Measurements from ENCODE around the gene DDIAS.
"Not testable (repeated sequence)": the region's sequence is repeated elsewhere in the genome, so short reads cannot be mapped to it uniquely, and the experiment has no call there.

The DDIAS gene, protein sequence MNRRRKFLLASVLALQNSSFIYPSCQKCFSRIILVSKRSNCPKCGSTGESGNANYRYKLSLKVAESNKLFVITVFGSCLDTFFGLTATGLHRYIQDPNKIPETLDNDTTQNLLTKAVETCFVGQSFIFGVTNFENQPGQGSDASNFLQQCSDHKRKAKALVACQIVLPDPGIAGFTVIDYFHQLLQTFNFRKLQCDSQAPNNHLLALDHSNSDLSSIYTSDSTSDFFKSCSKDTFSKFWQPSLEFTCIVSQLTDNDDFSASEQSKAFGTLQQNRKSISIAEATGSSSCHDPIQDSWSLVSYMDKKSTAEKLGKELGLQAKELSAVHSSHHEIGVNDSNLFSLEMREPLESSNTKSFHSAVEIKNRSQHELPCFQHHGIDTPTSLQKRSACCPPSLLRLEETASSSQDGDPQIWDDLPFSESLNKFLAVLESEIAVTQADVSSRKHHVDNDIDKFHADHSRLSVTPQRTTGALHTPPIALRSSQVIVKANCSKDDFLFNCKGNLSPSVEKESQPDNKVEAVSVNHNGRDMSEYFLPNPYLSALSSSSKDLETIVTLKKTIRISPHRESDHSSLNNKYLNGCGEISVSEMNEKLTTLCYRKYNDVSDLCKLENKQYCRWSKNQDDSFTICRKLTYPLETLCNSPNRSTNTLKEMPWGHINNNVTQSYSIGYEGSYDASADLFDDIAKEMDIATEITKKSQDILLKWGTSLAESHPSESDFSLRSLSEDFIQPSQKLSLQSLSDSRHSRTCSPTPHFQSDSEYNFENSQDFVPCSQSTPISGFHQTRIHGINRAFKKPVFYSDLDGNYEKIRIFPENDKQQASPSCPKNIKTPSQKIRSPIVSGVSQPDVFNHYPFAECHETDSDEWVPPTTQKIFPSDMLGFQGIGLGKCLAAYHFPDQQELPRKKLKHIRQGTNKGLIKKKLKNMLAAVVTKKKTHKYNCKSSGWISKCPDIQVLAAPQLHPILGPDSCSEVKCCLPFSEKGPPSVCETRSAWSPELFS

DNA sequence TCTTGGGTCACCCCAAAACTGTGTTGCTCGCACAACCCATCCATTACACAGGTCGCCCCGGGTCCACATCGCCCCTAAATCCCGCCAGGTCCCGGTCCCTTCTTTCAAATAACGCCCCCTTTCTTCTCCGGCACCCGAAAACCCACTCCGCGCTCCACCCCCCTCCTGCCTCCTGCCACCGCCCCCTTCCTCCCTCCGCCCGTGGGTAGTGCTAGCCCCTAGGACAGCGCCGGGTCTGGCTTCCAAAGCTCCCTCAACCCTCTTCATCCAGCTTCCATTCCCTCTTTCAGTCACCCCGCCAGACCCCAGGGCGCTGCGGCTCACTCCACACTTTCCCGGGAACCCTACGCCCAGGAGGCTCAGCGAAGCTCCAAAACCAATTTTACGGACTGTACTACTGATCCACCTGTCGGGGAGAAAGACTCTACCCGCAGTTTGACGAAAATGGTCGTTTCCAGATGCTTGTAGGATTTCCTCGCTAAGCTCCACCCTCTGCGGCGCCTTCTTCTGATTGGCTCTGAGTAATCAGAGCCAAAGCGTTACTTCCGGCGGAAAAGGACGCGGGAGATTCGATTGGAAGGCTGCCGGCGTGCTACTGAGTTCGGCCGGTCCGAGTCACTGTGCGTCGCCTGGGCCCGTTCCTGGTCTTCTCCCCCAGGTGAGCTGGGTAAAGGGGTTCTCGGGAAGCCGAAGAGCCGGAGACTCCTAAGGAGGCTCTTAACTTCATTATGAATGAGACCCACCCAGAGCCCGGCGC is at the start of gene DDIAS:
Gene DDIAS, plus strand, starts transcription at position 572 of the 757 bp plus-strand sequence. CDS start 13,003 bp downstream, outside the sequence.
- DNase-seq, result peak; percentile 32

DNA sequence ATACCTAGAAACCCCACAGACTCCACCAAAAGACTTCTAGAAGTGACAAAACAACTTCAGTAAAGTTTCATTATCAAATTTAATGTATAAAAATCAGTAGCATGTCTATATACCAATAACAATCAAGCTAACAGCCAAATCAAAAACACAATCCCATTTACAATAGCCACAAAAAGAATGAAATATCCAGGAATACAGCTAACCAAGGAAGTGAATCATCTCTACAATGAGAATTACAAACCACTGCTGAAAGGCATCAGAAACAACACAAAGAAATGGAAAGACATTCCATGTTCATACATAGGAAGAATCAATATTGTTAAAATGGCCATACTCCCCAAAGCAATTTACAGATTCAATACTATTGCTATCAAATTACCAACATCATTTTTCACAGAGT is 47.3 kb upstream of the DDIAS start:
- DNase-seq, result no peak

DNA sequence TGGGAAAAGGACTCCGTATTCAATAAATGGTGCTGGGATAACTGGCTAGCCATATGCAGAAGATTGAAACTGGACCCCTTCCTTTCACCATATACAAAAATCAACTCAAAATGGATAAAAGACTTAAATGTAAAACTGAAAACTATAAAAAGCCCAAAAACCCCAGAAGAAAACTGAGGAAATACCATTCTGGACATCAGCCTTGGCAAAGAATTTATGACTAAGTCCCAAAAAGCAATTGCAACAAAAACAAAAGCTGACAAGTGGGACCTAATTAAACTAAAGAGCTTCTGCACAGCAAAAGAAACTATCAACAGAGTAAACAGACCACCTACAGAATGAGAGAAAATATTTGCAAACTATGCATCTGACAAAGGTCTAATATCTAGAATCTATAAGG is 46.6 kb upstream of the DDIAS start:
- not testable (repeated sequence) for DNase-seq

DNA sequence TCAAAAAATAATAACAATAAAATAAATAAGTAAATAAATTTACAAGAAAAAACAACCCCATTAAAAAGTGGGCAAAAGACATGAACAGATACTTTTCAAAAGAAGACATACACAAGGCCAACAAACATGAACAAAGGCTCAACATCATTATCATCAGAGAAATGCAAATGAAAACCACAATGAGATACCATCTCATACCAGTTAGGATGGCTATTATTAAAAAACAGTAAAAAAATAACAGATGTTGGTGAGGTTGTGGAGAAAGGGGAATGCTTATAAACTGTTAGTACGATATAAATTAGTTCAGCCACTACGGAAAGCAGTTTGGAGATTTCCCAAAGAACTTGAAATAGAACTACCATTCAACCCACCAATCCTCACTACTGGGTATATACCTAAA is 45.9 kb upstream of the DDIAS start:
- no peak for DNase-seq

DNA sequence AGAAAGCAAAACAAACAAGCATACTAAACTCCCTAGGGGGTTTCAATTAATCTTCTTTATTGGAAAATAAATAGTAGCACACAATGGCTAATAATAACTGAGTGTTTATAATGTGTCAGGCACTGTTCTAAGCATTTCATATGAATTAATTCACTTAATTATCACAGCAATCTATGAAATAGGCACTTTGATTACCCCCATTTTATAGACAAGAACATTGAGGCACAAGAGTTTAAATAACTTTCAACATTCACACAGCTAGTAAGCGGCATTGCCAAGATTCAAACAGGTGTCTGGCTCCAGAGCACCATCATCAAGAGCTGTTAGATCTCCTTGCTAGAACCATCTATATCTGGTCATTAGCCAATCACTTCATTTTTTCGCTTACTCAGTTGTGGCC is 44.4 kb upstream of the DDIAS start:
- DNase-seq, result no peak

DNA sequence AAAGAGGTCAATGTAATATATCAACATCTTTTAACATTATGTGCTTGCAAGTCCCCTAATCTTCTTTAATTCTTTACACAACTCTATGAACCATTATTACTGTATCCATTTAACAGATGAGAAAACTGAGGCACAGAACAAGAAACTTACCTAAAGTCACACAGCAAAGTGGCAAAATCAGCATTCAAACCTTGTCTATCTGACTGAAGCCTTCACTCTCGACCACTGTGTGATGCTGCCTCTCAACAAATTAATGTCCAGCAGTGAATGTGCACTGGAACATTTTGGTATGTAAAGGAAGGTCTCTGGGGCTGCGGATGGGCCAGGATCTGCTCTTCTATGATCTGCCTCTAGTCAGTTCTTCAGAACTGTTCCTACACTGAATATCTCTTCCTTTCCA is 43.4 kb upstream of the DDIAS start:
- no peak for DNase-seq

DNA sequence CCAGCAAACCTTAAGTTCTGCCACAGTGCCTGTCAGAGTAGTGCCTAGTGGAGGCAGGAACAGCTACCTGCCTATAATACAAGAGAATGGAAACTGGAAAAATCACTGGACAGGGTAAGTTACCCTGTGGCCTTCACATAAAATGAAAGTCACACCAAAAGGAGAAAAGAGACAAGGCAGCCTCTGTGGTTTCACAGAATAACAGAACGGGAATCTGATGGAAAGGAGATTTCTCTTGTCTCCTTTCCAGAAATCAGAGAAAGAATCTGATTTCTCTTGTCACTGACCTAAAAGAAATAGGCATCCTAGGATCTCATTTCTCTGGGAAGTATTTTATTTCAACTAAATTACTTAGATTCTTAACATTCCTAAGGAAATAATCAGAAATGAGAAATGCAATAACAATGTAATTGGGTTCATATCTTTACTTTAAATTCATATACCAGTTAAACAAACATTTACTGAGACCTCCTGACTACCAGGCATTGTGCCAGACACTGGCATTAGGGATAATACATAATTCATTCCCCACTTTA is 42.9 kb upstream of the DDIAS start:
- DNase-seq, result no peak

DNA sequence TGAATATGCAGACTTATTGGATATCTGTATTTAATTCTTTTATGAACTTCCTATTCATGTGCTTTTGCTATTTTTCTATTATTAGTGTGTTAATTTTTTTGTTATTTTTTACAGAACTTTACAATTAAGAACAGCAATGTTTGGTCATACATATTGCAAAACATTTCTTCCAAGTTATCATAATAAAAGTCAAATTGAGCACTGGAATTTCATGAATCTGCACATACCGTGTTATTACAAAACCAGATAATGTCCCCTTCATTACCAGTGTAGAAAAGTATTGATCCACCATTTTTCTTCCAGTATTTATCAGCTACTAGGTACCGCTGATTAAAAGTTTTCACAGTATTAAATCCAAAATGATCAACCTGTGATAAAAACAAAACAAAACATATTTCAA is 41.8 kb upstream of the DDIAS start:
- DNase-seq, result no peak

DNA sequence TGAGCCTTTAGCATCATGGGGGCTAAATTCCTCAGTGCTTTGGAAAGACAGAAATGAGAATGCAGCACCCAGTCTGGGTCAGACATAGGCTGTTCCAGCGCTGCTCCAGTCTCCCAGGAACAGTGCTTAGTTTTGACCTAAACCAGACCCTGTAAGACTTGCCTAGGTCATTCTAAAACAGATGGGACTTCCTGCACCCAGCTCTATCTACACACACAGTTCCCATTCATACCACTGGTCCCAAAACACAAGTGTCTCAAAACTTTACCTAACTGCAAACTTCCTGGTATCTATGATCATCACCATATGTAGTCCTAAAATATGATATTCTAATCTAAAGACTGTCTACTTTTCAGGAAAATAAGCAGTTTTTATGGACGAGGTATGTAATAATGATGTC is 39.2 kb upstream of the DDIAS start:
- DNase-seq, result no peak

DNA sequence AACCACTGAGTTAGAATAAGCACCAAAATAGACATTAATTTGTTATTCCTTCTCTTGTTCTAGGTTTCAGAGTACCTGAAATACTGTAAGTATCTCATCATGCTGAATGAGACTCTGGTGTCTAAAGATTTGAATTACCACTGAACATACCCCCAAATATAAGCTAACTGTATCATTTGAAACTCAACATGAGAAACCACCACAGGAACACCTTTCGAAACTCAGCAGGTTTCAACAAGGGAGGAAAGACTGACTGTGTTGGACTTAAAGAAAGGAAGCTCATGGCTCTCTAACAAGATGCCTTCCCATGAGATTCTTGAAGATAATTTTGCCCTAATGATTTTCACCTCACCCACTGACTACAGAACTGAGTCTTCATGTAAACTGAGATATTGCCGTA is 38.3 kb upstream of the DDIAS start:
- no peak for DNase-seq

DNA sequence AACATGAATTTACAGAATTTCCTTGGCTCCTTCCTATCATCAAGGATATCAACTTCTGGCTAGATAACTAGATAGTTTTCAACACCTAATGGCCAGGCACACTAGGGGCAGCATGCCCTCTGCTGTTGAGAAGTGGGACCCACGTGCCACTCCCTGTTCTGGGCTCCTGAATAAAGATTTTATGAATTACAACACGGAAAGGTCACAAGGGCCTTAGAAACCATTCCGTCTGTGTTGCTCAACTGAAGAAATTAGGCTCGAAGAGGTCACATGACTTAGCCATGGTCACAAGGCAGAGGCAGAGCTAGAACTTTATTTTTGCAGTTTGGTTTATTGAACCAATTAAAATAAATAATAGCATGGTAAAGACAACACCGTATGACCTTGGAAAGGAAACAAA is 37.3 kb upstream of the DDIAS start:
- no peak for DNase-seq

DNA sequence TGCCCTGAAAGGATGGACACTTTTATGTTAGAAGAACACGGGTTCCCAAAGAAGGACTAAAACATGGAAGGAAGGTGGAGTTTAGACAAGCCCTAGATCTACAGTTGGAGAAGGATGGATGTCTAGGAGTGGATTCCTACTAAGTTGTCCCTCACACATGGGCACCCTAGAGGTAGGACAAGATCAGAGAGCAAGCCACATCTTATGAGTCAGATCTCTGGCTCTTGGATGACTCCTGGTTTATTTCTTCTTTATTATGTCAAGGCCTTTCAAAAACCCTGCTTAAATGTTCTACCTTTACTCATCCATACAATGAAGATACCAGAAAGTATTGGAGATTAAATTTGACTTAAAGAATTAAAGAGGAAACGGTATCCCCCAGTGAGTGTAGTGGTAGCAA is 35.7 kb upstream of the DDIAS start:
- DNase-seq, result no peak

DNA sequence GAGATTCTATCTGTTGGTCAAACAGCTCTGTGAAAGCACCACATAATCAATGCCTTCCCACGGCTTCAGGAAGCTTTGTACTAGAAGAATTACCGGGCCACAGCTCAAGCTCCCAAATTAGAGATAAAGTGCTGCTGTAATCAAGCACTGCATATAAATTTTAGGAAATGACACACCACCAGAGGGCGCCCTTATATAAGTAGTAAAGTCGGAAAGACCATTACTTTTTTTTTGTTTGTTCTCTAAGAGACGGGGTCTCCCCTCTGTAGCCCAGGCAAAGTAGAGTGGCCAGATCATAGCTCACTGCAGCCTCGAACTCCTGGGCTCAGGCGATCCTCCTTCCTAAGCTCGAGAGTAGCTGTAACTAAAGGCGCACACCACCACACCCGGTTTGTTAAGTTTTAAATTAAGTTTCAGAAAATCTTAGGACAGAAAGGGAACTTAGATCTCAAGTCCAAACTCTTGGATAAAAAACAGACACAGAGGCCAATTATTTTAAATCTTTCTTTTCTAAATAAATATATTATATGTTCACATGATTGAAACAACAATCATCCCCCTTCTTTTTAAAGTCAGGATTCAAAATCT is 33.9 kb upstream of the DDIAS start:
- no peak for DNase-seq

DNA sequence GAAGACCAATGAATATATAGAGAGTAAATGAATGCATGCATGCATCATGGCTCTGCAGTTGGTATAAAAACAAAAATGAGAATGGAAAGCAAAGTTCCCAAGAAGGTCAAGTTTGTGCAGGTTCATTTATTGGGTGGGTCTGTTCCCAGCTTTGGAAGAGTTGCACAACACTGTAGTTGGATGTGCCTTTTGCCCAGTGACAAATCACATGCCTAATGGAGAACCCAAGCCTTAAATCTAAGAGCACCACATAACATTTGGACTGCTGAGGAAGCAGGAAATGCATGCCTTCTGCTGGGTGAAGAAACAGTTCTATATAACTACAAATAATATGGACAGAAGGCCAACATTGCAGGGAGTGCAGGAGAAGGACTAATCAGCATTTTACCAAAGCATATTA is 31.9 kb upstream of the DDIAS start:
- no peak for DNase-seq

DNA sequence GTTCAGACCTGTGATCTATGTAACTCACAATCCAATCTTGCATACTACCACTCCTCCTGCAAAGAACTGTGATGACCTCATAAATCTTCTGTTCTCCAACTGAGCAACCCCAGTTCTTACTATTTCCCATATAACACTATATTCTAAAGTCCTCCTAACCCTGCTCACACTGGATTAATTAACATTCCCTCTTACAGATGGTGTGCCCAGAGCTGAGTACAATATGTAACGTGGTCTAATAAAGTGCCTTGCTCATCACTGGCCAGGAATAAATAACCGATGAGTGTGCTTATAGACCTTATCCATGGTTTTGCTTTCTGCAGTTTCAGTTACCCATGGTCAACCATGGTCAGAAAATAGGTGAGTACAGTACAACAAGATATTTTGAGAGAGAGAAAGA is 29.9 kb upstream of the DDIAS start:
- no peak for DNase-seq

DNA sequence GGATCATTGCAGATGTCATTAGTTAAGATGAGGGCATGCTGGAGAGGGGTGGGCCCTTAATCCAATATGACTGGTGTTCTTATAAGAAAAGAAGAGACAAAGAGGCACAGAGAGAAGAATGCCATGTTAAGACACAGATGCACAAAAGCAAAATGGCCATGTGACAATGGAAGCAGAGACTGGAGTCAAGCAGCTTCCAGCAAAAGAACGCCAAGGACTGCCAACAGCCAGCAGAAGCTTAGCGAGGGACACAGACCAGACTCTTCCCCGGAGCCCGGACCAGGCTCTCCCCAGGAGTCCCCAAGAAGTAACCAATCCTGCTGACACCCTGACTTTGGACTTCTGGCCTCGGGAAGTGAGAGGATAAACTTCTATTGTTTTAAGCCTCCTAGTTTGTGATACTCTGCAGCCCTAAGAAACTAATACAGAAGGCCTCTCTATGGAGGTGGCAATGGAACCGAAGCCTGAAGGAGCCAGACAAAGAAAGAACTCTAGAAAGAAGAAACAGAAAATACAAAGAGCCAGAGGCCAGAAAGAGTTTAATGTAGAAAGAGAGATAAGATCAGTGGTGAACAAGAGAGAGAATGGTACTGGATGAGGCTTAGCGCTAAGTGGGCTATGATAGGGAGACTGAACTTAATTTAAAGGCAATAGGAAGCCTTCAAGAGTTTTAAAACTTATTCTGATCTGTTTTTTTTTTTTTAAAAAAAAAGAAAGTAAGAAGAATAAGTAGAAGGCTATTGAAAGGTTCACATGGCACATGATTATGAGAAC is 29.0 kb upstream of the DDIAS start:
- no peak for DNase-seq

DNA sequence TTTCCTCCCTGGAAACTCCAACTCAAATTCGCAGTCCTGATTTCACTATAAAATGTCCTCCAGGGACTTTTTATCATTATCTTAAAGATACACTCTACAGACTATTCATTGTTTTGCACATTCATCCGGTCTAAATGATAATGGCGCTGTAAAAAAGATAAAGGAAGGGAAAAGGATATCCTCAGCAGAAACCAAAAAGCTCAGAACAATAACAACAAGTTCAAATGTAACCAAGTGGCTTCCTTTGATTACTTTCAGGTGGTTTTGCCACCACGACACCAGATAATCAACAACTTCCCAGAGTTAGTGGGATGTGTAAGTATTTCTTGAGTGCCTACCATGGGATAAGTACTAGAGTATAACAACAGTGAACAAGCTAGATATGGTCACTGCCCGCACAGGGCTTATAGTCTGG is 27.6 kb upstream of the DDIAS start:
- no peak for DNase-seq

DNA sequence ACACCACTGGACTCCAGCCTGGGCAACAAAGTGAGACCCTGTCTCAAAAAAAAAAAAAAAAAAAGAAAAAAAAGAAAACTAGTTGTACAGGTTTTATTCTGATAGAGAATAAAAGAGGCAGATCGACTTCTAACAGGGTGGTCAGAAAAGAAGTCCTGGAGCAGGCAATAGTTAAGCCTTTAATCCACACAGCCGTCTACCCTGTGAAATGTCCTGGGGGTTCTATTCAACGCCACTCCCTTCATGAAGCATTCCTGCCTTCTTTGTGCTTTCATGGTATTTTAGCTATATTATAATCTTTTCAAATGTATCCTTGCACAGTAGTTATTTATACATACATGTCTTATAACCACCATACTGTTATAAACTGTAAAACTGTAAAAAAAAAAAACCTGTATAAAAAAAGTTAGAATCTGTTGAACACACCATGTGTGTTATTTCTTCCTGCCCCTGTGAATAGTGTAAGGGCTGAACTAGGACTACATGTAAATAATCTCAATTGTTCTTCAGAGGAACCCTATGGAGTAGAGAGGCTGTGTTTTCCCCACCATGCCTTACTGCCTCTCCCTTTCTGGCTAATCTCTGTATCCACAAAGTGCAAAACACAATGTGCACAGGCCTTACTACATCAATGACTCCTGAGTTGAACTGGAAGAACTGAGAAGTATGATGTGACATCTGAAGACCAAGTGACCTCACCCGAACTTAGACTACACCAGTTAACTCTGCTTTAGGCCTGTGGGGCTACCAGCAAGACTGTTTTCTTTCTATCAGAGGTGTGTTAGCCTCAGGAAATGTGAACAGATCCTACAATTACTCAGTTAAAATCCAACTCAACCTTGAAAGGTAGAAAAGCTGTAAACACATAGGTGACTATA is 26.7 kb upstream of the DDIAS start:
- no peak for DNase-seq

DNA sequence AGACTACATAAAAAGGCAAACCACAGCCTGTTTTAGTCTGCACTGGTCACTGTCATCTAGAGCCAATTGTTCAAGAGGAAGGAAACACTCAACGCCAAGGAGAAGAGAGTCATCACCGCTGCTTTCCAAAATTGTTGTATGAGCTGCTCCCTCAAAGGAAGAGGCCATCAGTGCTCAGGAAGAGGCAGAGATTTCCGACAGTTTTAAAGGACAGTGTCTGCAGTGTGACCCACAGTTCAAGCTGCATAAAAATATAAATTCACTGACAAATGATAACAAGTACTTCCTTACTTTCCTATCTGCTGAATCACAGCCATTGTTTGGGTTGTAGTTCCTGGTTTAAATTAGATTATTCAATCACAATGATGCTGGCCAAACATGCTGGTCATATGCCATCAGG is 17.7 kb upstream of the DDIAS start:
- DNase-seq, result no peak
